ENCODE measurements around the gene GPRIN1.
"Not testable (repeated sequence)": the region's sequence is repeated elsewhere in the genome, so short reads cannot be mapped to it uniquely, and the experiment has no call there.

Gene GPRIN1

GRCh38 chr5:176597417-176598389 lies 12.3 kb downstream of the GPRIN1 start:
- no peak for DNase-seq (ENCODE audit: low read depth)

- peak; percentile 53 for DNase-seq (ENCODE audit: low read depth)
These were observed 13.1 kb downstream of the GPRIN1 start for GRCh38 chr5:176596689-176597416.

GRCh38 chr5:176596069-176596644 lies 13.8 kb downstream of the GPRIN1 start:
- no peak for DNase-seq (ENCODE audit: low read depth)

DNA sequence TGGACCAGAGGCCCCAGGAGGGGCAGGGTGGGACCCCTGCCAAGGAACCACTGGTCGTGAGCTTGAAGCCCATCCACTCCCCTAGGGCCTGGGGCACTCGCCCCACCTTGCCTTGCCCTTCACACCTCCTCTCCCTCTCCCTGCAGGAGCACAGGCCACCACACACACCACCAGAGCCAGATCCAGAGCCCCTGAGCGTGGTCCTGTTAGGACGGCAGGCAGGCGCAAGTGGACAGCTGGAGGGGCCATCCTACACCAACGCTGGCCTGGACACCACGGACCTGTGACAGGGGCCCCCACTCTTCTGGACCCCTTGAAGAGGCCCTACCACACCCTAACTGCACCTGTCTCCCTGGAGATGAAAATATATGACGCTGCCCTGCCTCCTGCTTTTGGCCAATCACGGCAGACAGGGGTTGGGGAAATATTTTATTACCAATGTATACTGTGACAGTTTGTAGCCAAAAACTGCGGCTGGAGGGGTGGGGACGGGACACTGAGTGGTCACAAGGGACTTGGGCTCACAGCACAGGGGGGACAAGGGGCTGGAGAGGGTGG lies 14.5 kb downstream of the GPRIN1 start:
- no peak for DNase-seq (ENCODE audit: low read depth)

- no peak for DNase-seq (ENCODE audit: low read depth)
These were observed 15.4 kb downstream of the GPRIN1 start for GRCh38 chr5:176594554-176594953.

GRCh38 chr5:176593273-176593869 lies 16.6 kb downstream of the GPRIN1 start:
- no peak for DNase-seq (ENCODE audit: low read depth)

DNA sequence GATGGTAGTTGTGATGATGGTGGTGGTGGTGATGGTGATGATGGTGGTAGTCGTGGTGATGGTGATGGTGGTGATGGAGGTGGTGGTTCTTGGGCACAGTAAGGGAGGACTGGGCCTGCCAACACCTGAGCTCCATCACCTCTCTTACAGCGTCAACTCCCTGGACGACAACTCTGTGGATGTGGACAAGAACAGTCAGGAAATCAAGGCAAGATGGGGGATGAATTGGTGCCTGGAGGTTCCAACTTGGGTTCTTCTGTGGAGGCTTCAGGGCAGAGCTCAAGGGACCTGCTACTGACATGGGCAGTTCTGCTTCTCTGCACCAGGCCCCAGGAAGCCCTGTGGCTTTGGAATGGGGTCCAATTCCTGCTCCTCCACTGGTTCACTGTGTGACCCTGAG lies 17.4 kb downstream of the GPRIN1 start:
- DNase-seq (ENCODE audit: low read depth): no peak

- not testable (repeated sequence) for DNase-seq (ENCODE audit: low read depth)
These were observed 18.3 kb downstream of the GPRIN1 start for GRCh38 chr5:176591667-176592066.

GRCh38 chr5:176590035-176590717 lies 19.8 kb downstream of the GPRIN1 start:
- DNase-seq (ENCODE audit: low read depth): no peak

- no peak for DNase-seq (ENCODE audit: low read depth)
These were observed 20.8 kb downstream of the GPRIN1 start for GRCh38 chr5:176589039-176589769.

DNA sequence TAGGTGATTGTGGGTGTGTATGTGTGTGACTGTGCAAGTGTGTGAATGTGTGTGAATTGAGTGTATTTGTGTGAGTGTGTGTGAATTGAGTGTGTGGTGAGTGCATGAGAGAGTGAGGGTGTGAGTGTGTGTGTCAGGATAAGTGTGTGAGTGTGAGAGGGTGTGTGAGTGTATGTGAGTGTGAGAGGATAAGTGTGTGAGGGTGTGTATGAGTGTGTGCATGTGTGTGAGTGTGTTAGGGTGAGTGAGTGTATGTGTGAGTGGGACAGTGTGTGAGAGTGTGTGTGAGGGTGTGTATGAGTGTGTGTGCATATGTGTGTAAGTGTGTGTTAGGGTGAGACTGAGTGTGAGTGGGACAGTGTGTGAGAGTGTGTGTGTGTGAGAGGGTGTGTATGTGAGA lies 21.7 kb downstream of the GPRIN1 start:
- DNase-seq (ENCODE audit: low read depth): no peak

- DNase-seq (ENCODE audit: low read depth): no peak
These were observed 22.6 kb downstream of the GPRIN1 start for GRCh38 chr5:176587398-176587797.

- no peak for DNase-seq (ENCODE audit: low read depth)
These were observed 26.9 kb downstream of the GPRIN1 start for GRCh38 chr5:176583076-176583475.

DNA sequence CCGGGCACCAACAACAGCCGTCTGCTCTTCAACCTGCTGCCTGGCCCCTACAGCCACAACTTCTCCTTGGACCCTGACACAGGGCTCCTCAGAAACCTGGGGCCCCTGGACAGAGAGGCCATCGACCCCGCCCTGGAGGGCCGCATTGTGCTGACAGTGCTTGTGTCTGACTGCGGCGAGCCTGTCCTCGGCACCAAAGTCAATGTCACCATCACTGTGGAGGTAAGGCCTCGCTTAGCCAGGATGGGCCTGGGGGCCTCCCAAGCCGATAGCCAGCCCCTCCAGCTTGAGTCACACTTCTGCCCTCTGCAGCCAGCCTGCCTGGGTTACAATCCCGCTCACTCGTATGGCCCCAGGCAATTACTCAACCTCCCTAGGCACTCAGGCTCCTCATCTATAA lies 28.6 kb downstream of the GPRIN1 start:
- no peak for DNase-seq (ENCODE audit: low read depth)

DNA sequence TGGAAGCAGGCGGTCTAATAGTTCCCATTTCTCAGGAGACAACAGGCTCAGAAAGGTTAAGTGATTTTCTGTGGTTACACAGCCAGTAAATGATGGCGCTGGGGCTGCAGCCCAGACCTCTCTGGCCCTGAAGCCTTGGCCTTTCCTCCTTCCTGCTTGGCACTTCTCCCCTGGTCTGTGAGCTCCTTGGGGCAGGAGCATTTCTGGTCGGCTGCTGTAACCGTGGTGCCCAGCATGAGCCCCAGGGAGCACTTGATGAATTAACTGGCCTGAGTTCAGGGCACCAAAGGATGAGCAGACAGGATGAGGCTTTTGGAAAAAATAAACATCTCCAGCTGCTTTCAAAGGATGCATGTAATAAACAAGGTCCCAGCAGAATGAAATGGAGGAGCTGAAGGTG lies 30.6 kb downstream of the GPRIN1 start:
- no peak for DNase-seq (ENCODE audit: low read depth)

GRCh38 chr5:176578391-176578808 lies 31.6 kb downstream of the GPRIN1 start:
- no peak for DNase-seq (ENCODE audit: low read depth)

GRCh38 chr5:176577312-176578176 lies 32.4 kb downstream of the GPRIN1 start:
- DNase-seq (ENCODE audit: low read depth): no peak

DNA sequence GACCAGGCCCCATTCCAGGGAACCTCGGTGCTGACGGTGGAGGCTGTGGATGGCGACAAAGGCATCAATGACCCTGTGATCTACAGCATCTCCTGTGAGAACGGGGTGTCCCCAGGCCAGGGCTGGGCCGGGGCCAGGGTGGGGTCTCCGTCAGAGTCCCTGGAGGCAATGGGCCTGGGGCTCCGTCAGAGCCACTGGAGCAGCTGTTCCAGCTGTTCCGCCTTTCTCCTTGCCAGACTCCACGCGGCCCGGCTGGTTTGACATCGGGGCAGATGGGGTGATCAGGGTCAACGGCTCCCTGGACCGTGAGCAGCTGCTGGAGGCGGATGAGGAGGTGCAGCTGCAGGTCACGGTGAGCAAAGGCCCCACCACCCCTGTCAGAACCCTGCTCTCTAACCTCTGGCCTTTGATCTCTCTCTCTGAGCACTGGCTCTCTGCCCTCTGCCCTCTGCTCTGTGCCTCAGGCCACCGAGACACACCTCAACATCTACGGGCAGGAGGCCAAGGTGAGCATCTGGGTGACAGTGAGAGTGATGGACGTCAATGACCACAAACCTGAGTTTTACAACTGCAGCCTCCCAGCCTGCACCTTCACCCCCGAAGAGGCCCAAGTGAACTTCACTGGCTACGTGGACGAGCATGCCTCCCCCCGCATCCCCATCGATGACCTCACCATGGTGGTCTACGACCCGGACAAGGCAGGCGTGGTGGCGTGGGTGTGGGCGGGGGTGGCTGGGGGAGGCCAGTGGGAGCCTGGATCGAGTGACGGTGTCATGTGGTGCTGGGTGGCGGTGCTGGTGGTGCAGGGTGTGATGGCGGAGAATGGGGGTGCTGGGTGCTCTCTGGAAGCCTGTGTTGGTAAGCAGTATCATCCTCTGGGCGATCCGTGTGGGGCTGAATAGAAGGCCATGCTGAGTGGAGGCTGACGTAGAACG lies 34.2 kb downstream of the GPRIN1 start:
- no peak for DNase-seq (ENCODE audit: low read depth)

- DNase-seq (ENCODE audit: low read depth): no peak
These were observed 34.9 kb downstream of the GPRIN1 start for GRCh38 chr5:176575066-176575465.
